Inflammatory macrophage treated with lipopolysaccharide for 4 hours (primary cell): ENCODE results near the gene PDS5A.
"Not testable (repeated sequence)": the region's sequence is repeated elsewhere in the genome, so short reads cannot be mapped to it uniquely, and the experiment has no call there.

Experiments used
- DNase-seq: peaks from one replicate; pipeline ENCODE4 v3.0.0-alpha.2; 2020

Gene PDS5A

GRCh38 chr4:39821951-39822350, 155.8 kb downstream of the PDS5A start:
- no peak for DNase-seq

- no peak for DNase-seq
Observed at GRCh38 chr4:39820186-39820585, 157.5 kb downstream of the PDS5A start.

GRCh38 chr4:39818646-39819045, 159.1 kb downstream of the PDS5A start:
- DNase-seq: no peak

- no peak for DNase-seq
Observed at GRCh38 chr4:39814403-39815185, 163.1 kb downstream of the PDS5A start.

- not testable (repeated sequence) for DNase-seq
Observed at GRCh38 chr4:39813761-39814160, 163.9 kb downstream of the PDS5A start.

- DNase-seq: not testable (repeated sequence)
Observed at GRCh38 chr4:39813033-39813432, 164.7 kb downstream of the PDS5A start.

- DNase-seq: no peak
Observed at GRCh38 chr4:39812500-39812899, 165.2 kb downstream of the PDS5A start.

GRCh38 chr4:39808231-39808749, 169.4 kb downstream of the PDS5A start:
- no peak for DNase-seq

GRCh38 chr4:39802005-39802404, 175.7 kb downstream of the PDS5A start:
- DNase-seq: no peak

- not testable (repeated sequence) for DNase-seq
Observed at GRCh38 chr4:39792976-39793375, 184.7 kb downstream of the PDS5A start.

- DNase-seq: no peak
Observed at GRCh38 chr4:39792529-39792928, 185.2 kb downstream of the PDS5A start.

- DNase-seq: no peak
Observed at GRCh38 chr4:39792128-39792527, 185.6 kb downstream of the PDS5A start.

- DNase-seq: no peak
Observed at GRCh38 chr4:39786838-39787237, 190.9 kb downstream of the PDS5A start.

GRCh38 chr4:39785083-39785482, 192.6 kb downstream of the PDS5A start:
- DNase-seq: no peak

- not testable (repeated sequence) for DNase-seq
Observed at GRCh38 chr4:39781988-39782387, 195.7 kb downstream of the PDS5A start.
